ENCODE measurements around the gene STXBP1.
"Not testable (repeated sequence)": the region's sequence is repeated elsewhere in the genome, so short reads cannot be mapped to it uniquely, and the experiment has no call there.

The STXBP1 gene

DNA sequence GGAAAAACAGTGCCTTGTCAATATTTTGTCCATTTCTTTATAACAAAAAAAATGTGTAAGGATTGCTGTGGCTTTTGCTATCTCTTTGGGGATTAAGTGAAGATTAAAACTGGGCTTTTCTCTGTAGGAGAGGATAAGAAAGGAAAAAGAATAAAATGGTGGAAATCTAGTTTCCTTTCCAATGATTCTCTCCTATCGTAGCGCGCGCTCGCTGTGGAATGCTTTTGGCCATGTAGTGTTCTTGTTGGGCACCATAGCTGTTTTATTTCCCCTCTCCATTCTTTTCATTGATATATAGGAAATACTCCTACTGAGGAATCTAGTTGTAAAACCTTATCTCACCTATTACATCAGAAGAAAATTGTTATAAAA lies 1.5 kb downstream of the STXBP1 start:
- no peak for DNase-seq (ENCODE audit: low read depth, low spot score)

GRCh38 chr9:127614961-127615360 lies 2.9 kb downstream of the STXBP1 start:
- no peak for DNase-seq (ENCODE audit: low read depth, low spot score)

DNA sequence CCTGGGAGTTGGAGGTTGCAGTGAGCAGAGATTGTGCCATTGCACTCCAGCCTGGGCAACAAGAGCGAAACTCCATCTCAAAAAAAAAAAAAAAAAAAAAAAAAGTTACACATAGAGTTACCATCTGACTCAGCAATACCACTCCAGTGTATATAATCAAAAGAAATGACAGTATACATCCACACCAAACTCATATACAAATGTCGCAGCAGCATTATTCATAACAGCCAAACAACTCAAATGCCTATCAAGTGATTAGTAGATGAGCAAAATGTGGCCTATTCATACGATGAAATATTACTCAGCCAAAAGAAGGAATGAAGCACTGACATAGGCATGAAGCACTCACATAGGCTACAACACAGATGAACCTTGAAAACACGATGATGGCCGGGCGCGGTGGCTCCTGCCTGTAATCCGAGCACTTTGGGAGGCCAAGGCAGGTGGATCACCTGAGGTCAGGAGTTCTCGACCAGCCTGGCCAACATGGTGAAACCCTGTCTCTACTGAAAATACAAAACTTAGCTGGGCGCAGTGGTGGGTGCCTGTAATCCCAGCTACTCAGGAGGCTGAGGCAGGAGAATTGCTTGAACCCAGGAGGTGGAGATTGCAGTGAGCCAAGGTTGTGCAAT lies 9.4 kb downstream of the STXBP1 start:
- not testable (repeated sequence) for DNase-seq (ENCODE audit: low read depth, low spot score)

DNA sequence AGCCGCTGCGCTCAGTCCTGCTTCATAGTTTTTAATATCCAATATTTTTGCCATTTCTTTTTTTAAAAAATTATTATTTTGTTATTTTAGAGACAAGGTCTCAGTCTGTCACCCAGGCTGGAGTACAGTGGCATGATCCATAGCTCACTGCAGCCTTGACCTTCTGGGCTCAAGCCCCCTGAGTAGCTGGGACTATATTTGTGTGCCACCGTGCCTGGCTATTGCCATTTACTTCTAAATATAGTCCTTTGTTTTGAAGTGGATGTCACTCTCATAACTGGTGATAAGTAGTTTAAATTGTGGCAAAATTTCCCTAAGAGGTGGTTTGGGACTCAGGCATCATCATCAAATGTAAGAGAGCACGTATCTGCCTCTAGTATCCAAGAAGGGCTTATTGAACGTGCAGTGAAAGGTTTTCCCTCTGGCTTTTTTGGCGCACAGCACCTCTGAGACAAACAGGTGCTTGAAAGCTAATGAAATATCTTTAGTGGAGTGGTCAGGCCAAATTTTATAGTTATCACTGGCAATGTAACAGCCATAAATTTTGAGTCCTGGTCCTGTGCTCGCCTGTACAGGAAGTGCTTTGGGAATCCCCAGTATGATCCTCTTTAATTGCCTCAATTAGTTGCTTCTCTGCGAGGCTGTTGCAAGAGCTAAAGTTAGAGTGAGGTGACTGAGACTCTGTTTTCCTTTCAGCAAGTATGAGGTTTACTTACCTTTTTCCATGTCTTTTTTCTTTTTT lies 14.8 kb downstream of the STXBP1 start:
- DNase-seq (ENCODE audit: low read depth, low spot score): no peak

GRCh38 chr9:127627494-127627855 lies 15.4 kb downstream of the STXBP1 start:
- no peak for DNase-seq (ENCODE audit: low read depth, low spot score)

DNA sequence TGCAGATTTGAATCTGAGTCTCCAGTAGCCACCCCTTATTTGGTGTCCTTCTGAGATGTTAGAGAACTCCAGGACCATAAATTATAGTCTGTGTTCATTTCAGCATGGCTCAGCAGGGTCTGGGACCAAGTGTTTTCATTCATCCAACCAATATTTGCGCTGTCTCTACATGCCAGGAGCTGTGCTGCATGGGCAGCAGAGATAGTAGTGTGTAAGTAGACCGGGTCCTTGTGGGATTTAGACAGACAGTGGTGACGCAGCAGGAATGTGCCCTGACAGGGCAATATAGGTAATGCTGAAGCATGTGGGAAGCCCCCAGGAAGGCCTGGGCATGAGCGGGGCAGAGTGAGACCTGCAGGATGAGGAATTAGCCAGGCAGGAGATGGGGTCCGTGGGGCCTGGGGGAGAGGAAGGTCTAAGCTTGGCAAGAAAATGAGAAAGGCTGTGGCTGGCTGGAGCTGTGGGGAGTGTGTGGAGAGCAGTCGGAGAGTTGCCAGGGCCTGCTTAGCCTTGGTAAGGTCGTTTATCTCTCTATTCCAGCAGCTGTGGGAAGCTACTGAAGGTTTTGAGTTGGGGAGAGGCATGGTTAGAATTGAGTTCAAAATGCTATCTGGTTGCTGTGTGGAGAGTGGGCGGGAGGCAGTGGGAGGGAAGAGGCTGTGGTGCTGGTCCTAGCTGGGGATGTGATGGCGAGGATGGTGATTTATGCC lies 16.8 kb downstream of the STXBP1 start:
- no peak for DNase-seq (ENCODE audit: low read depth, low spot score)

DNA sequence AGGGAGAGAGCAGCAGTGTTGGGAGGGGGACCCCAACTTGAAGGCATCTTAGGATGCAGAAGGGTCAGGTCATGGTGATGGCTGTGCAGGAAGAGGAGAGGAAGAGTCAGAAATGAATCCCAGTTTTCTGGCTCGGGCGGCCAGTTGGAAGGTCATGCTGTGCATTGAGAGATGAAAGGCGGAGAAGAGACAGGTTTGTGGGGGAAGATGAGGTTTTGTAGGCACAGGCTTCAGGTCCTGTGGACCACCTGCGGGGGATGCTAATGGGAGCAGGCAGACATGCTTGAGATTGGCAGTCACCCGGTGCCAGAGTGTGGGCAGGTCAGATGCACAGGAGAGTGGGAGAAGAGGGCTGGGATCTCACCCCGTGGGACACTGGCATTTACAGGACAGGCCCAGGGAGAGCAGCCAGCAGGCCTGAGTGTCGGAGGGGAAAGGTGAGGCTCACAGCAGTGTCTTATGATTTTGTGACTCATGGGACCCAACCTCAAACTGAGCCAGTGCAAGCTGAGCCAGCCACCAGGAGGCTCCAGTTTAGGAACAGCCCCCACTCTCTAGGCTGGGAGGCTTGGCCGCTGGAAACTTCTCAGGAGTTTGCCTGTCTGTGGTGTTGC lies 17.5 kb downstream of the STXBP1 start:
- DNase-seq (ENCODE audit: low read depth, low spot score): no peak

DNA sequence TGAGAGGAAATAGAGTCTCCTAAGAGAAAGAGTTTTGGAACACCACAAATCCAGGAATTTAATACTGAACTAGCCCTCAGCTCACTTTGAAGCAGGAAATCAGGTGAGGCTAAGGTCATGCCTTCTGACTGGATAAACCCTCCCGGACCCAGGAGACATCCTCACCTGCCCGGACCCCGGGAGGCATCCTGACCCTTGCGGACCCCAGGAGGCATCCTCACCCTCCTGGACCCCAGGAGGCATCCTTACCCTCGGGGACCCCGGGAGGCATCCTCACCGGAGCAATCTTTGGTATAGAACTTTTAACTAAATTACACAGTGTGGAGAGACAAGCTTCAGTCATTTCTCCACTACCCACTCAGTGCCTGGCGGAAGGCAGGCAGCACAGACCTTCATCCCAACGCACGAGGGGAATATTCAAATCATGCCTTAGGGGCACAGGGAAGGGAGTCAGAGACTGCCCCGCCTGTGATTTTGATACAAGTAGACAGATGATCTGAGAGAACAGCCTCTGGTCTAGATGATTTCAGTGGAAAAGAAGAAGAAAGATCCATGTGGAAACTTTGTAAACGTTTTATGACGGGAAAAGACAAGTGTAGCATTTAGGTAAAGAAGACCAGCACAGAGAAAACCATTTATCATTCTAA lies 21.3 kb downstream of the STXBP1 start:
- no peak for DNase-seq (ENCODE audit: low read depth, low spot score)

DNA sequence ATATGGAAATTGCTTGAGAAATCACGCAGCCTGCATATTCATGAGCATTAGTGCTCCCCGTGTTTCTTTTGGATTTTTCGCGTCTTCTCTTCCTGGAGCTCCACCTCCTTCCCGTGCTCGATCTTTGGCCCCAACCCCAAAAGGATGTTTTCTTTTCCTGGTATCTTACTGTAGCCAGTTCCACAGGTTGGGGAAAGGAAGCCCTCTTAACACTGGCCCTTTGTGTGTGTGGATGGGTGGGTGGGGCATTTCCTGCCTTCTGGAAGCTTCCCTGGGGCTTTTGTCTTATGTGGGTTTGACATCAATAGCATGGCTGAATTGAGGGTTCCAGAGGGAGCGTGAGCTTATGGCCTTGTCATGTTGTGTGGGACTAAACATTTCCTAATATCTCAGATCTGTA lies 21.9 kb downstream of the STXBP1 start:
- no peak for DNase-seq (ENCODE audit: low read depth, low spot score)

DNA sequence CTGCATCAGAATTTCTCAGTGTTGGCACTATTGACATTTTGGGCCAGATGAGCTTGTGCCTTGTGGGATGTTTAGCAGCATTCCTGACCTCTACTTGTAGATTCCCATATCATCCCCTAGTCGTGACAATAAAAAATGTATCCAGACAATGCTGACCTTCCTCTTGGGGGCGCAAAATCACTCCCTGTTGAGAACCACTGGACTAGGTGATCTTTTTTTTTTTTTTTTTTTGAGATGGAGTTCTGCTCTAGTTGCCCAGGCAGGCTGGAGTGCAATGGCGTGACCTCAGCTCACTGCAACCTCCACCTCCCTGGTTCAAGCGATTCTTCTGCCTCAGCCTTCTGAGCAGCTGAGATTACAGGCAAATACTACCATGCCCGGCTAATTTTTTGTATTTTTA lies 22.6 kb downstream of the STXBP1 start:
- no peak for DNase-seq (ENCODE audit: low read depth, low spot score)

DNA sequence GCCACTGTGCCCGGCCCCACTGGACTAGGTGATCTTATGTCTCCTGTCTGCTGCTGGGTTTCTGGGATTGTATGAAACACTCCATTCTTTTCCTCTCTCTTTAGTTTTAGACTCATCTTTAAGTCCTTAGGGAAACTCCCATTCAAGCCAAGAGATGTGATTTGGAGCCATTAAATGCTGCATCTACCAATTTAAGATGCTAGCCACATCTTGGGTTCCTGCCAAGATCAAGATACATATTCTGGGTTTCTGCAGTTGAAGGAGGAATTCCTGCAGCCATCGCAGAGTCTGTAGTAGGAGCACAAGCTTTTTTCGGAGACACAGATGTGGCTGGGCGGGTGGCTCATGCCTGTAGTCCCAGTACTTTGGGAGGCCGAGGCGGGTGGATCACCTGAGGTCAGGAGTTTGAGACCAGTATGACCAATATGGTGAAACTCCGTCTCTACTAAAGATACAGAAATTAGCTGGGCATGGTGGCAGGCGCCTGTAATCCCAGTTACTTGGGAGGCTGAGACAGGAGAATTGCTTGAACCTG lies 23.2 kb downstream of the STXBP1 start:
- DNase-seq (ENCODE audit: low read depth, low spot score): no peak

- no peak for DNase-seq (ENCODE audit: low read depth, low spot score)
Measured at GRCh38 chr9:127637322-127637847, 25.3 kb downstream of the STXBP1 start.

DNA sequence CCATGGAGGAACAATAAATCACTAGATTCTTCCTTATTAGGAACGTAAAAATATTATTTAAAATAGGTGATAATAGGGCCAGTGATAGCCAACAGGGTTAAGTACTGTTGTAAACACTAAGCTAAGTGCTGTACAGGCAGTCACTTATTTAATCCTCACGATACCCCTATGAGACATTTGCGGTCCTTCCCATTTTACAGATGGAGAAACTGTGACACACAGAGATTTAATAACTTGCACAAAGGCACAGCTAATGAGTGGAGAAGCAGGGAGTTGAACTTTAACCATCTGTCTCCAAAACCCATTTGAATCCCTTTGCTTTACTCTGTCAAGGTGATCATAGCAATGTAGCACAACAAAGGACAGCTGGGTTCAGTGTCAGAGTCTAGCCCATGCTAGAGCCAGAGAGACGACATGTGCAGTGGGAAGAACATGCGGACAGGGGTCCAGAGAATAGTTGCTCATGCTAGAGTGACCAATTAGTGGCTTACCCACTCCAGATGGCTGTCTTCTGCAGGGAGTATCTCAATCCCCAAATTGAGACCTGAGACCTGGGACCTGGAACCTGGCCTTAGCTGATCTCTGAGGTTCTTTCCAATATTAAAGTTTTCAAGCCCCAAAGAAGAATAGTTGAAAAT lies 28.9 kb downstream of the STXBP1 start:
- no peak for DNase-seq (ENCODE audit: low read depth, low spot score)

DNA sequence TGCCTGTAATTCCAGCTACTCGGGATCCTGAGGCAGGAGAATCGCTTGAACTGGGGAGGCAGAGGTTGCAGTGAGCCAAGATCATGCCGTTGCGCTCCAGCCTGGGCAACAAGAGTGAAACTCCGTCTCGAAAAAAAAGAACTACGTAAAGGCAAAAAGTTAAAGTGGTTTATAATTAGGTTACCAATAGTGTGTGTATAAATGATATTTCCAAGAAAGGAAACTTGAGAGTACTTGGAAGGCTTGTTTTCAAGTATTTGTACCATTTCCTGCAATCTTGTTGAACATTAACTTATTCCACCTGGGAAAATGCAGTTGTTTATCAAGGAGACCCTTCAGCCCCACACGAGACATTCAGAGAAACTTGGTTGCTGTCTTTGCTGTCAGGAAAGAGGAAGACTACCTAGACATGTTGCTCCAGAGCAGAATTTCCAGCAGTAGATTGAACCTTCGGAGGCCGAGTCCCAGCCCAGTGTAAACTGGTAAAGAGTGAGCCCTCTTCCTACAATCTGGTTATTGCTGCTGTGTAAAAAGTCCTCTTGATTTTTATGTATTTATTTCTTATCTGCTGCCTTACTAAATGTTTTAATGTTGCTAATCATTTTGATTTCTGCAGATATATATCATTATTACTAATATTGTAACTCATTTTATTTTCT lies 30.1 kb downstream of the STXBP1 start:
- no peak for DNase-seq (ENCODE audit: low read depth, low spot score)

DNA sequence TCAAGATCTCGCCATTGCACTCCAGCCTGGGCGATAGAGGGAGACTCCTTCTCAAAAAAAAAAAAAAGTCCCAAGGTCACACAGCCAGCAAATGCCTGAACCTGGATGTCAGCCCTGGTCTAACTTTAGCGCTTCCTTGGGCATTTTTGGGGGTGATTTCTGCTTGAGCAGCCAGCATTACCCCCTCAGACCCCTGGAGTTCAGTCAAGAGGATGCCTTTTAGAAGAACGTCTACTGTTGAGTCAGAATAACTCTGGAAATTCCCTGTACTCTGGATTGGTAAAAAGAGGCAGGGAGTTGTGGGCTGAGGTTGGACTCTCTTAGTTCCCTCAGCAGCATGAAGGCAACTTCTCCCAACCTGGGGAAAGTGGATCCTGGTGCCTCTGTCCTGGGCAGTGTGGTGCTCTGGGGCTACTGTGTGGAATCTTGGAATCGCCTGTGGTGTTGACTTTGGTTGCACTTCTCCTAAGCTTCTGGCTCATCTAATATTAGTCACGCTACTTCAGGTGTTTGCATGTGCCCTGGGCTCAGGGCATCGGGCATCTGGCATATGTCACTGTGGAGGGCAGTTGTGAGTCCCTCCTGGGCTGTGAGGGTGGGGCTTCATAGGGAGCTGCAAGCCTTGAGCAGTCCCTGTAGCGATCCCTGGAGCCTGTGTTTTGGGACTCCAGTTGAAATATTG lies 32.2 kb downstream of the STXBP1 start:
- DNase-seq (ENCODE audit: low read depth, low spot score): no peak

DNA sequence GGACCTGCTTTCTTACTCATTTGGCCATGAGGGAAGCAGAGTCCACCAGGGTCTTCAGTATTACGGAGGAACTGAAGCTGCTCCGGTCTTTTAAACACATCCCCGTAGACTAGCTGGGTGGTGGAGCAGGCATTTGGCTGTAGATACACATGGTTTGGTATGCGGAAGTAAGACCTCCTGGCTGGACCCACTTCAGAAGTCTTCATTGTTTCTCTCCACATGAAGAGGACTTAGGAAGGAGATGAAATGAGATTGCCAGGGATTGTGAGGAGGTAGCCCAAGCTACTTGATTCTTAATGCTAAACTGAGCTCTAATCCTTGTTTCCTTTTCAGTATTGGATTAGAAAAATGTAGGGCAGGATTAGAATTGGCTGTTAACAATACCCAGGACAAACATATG lies 32.9 kb downstream of the STXBP1 start:
- no peak for DNase-seq (ENCODE audit: low read depth, low spot score)

- DNase-seq (ENCODE audit: low read depth, low spot score): no peak
Measured at GRCh38 chr9:127647451-127647850, 35.4 kb downstream of the STXBP1 start.

- no peak for DNase-seq (ENCODE audit: low read depth, low spot score)
Measured at GRCh38 chr9:127650518-127650917, 38.4 kb downstream of the STXBP1 start.

DNA sequence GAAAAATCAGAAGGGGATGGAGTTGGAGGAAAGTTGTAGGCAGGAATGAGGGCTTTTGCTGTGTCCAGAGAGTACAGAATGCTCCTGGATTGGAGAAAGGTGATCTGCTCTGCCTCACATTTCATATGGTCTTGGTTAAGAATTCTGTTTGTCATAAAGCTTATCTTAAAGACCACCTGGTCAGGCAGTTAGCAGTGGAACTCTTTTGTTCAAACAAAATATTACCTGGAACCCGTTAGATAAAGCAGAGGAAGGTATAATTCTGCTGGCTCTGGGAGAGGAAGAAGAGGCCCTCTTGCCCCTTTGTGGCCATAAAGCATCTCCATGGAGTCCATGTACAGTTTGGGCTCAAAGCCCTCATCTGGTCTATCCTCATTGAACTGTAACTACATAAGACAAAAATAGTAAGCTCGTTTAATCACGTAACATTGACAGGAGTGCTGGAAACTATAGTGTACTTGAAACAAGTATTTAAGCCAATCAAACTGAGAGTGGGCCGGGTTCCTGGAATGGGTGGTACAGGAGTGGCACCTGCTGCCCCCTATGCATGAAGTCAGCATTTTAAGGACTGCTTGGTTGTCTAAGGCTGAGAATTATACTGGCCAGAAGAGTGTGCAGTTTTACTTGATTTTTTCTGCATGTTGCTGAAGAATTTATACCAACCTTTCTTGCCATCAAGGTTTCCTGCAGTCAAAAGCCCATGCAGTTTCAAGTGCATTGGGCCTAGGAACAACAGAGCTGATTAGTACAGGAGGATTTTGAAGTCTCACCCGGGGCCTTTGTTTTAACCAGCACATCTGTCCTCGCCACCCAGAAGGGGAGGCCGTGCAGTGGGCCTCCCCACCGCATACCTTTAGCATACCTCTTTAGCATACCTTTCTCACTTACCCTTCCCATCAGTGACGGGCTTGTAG lies 39.9 kb downstream of the STXBP1 start:
- DNase-seq (ENCODE audit: low read depth, low spot score): no peak
